Lung microvascular endothelial cell (primary cell): Measurements from ENCODE around the gene CCDC134. TPM values are rescaled to one million over a fixed set of nuclear protein-coding genes. Genes with fewer than 3 reads are reported as not detected.
"Not testable (repeated sequence)": the region's sequence is repeated elsewhere in the genome, so short reads cannot be mapped to it uniquely, and the experiment has no call there.

Source experiments
- DNase-seq, 2 donors: peaks; one replicate each; pipeline versions ENCODE4 v3.0.0 to v3.0.0-alpha.2; 2010; ENCODE audit warnings: low read depth in 2 of 2
- total RNA-seq: library from RNA; depleted of rRNA; stranded (reverse); fragments of >200 nt; gene quantifications from 2 replicates; pipeline ENCODE4 v1.2.1, GENCODE V29; 2014

The CCDC134 gene
- total RNA-seq, 1 donor from 2014 or later = 2.4 TPM

GRCh38 chr22:41842996-41843970 is 42.8 kb downstream of the CCDC134 start:
- DNase-seq = no peak

- DNase-seq = no peak
Measured at GRCh38 chr22:41844036-41844435, 43.6 kb downstream of the CCDC134 start.

GRCh38 chr22:41844513-41844912 is 44.0 kb downstream of the CCDC134 start:
- no peak for DNase-seq

GRCh38 chr22:41845380-41846267 is 45.1 kb downstream of the CCDC134 start:
- no peak for DNase-seq

GRCh38 chr22:41846268-41846987 is 45.9 kb downstream of the CCDC134 start:
- no peak for DNase-seq

DNA sequence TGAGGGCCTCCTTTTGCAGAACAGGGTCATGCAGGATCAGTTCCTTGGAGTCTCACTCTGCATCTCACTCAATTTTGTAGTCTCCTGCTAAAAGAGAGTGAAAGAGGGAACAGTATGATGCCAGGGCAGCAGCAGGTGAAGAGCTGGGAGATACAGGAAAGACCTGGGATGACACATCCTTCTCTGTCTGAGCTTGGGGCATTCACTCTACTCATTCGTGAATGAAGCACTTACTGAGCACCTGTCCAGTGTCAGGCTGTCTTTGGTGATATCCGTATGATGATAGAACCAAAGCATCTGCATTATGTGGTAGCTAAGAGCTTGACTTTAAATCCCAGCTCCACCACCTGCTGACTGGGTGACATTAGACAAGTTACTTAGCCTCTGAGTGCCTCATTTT is 46.8 kb downstream of the CCDC134 start:
- DNase-seq = no peak

DNA sequence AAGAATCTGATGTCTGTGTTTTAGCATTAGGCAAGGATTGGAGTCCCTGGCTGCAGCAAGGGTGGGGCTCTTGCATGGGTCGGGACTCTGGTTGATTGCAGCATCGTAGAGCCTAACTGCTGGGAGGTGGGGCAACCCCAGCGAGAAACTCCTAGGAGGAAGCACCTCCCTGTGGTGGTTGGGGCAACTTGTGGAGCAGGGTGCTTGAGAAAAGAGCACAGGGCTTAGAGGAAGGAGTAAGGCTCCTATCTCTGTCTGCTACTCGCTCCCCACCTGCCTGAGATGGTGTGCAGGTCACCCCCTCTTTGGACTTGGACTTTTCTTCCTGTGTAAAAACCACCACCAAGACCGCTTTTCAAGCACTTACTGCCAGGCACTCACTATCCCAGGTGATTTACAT is 48.0 kb downstream of the CCDC134 start:
- no peak for DNase-seq

- no peak for DNase-seq
Measured at GRCh38 chr22:41856469-41856868, 56.0 kb downstream of the CCDC134 start.

GRCh38 chr22:41857155-41857859 is 56.8 kb downstream of the CCDC134 start:
- peak; percentile 65 to 72 for DNase-seq

DNA sequence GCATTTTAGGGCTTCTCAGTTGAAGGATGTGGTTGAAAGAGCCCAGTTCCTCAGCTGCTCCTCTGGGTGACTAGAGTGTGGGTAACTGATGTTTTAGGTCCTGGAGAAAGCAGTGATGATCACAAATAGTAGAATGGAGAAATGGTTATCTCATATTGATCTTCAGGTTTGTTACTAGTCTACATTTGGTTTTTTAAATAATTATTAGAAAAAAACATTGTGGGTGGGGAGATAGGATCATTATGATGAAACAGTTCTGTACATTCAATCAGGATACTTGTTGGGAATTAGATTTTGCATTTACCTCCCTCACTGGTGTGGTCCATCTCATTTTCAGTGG is 57.4 kb downstream of the CCDC134 start:
- DNase-seq = no peak

- DNase-seq = peak in 1 of 2 donors; percentile 12
Measured at GRCh38 chr22:41862160-41862529, 61.7 kb downstream of the CCDC134 start.

- no peak for DNase-seq
Measured at GRCh38 chr22:41862530-41863266, 62.2 kb downstream of the CCDC134 start.

DNA sequence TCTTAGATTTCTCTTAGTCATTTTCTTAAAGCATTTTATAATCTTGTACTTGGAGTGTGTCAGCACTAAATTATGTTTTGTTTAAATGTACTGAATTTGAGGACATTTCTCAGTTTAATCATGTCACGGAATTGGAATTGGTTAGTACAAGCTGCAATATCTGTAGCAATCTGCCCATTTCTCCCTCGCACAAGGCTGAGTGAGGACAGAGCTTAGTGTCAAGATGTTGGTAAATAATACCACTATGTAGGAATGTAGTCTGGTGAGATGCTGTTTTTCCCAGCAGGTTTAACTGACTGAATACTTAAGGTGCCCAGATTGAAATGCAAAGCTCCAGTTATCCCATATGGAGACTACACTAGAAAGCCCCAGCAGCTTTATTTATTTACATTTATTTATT is 63.0 kb downstream of the CCDC134 start:
- DNase-seq = no peak

DNA sequence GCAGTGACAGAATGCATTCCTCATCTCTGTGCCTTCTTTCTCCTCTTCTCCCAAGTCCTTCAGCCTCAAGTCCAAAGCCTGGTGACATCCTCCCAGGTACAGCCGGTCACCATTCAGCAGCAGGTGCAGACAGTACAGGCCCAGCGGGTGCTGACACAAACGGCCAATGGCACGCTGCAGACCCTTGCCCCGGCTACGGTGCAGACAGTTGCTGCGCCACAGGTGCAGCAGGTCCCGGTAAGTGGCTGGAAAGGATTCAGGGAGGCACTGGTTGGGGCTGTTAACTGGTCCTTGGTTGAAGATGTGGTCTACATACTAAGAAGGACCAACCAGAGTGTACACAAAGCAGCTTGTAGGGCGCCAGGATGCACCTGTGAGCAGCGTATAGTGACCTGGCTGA is 68.1 kb downstream of the CCDC134 start:
- DNase-seq = no peak

GRCh38 chr22:41870081-41870480 is 69.6 kb downstream of the CCDC134 start:
- not testable (repeated sequence) for DNase-seq

- no peak for DNase-seq
Measured at GRCh38 chr22:41870786-41871185, 70.3 kb downstream of the CCDC134 start.

DNA sequence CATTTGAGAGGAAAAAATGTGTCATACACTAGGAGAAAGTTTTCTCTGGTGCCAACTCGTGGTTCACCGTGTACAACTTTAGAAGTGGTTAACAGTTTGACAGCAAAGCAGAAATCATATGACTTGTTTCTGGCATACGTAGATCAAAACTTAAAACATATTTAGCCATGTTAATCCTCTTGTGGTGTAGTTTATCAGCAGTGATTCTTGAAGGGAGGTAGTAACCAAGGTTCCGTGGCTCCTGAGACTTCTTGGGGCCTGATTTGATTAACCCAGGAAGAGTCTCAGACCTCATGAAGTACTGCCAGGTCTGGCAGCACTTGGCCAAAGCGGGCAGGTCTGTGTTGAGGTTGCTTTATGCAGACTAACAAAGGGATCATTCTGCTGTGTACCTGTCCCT is 72.9 kb downstream of the CCDC134 start:
- no peak for DNase-seq

- DNase-seq = no peak
Measured at GRCh38 chr22:41874090-41874489, 73.6 kb downstream of the CCDC134 start.

DNA sequence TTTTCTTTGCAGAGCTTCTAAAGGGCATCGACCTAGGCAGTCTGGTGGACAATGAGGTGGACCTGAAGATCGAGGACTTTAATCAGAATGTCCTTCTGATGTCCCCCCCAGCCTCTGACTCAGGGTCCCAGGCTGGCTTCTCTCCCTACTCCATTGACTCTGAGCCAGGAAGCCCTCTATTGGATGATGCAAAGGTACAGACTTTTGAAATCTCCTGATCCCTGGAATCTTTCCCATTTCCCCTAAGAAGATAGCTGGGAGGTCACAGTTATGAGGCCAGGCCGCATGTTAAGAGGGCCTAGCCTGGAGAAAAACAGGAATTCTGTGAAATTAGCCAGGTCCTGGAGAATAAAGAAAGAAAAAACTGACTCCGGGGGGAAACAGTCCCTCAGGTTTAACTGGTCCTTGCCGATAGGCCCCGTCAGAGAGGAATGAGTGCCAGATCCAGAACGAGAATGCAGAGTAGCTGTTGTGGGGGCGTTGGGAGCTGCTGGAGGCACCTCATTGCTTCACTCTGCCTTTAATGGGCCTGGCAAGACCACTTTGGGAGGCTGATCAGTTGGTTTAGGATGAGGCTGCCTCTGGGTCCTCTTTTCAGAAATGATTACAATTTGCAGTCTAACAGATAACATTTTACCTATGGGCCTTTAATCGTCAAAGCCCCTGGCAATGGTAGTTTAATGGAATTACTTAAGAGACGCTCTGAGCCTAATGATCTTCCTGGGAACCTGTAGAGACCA is 75.2 kb downstream of the CCDC134 start:
- DNase-seq = no peak
